ENCODE results near the gene FITM2.

DNA sequence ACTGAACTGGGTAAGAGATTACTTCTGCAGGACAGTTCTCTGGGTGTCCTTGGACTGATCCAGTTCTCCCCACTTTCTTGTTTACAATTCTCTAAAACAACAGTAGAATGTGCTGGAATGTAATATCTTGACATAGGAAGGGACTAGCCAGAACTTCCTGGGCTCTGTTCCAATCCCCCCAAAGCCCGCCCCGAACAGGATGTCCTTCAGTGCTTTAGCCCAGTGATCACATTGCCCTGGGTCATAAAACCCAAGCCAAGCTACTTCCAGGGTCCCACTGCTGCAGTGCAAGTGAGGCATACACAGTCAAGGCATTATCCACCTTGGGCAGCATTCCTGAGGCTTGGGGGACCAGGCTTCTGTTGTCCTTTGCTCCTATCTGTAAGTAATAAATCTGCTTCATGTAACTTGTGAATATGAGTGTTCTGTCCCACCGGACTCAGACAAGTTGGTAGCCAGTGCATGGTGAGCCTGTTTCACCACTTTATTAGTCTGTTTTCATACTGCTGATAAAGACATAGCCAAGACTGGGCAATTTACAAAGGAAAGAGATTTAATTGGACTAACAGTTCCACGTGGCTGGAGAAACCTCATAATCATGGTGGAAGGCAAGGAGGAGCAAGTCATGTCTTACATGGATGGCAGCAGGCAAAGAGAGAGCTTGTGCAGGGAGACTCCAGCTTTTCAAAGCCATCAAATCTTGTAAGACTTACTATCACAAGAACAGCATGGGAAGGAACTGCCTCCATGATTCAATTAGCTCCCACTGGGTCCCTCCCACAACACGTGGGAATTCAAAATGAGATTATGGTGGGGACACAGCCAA is 23.5 kb downstream of the FITM2 start:
- TF ChIP-seq POLR2AphosphoS5 (IDR thresholded peaks at IDR 0.05; ENCODE audit: borderline replicate concordance, low read depth, low read length): no peak
- no peak for TF ChIP-seq EZH2 (IDR thresholded peaks at IDR 0.05)
- no peak for TF ChIP-seq FOXP2 (optimal IDR thresholded peaks at IDR 0.05; ENCODE audit: control extremely low read depth, extremely low read length, insufficient read depth)
